HCT116 (cell line): ENCODE results near the gene C7orf33. TPM values are rescaled to one million over a fixed set of nuclear protein-coding genes. Genes with fewer than 3 reads are reported as not detected.

Source experiments
- ATAC-seq: fragments of 200-7000 bp; cut with Tn5 transposase; 2 replicates; pipeline ENCODE4 v1.9.1; 2020; ENCODE audit warnings: mild to moderate bottlenecking, moderate library complexity
- BruUV-seq: library from RNA; stranded (reverse); fragments of 400-500 nt; replicated peaks from 2 replicates; lab custom pipeline; 2021; lab: Mats Ljungman, UMichigan
- CTCF ChIA-PET: fragments of 300-600 bp; sonication (Branson Sonifier 250); formaldehyde crosslinking; loops from one replicate; lab custom pipeline; 2021; ENCODE audit warnings: antibody characterized with exemption; lab: Charles Lee
- POLR2A ChIA-PET: fragments of 300-600, 350-600 bp; sonication (Branson Sonifier 250); formaldehyde crosslinking; loops from one replicate; lab custom pipeline; 2021; ENCODE audit warnings: antibody characterized with exemption; lab: Charles Lee
- RAD21 ChIA-PET, 2 experiments: fragments of 300-600 bp; sonication (Branson Sonifier 250); formaldehyde crosslinking; loops; one replicate each; lab custom pipeline; 2023; ENCODE audit warnings: low total read pairs in 2 of 2; ENCODE audit not compliant: uncharacterized antibody in 2 of 2, unreplicated experiment in 2 of 2, low non-redundant PET in 1 of 2; lab: Charles Lee
- DNase-seq: peaks from one replicate; pipeline ENCODE4 v3.0.0-alpha.2; 2010; ENCODE audit warnings: low read depth, low spot score
- H2AFZ ChIP-seq: fragments of 200-600 bp; shearing (Covaris generic), sonication (generic); 2 replicates; pipeline ENCODE4 v1.6.1; 2017; ENCODE audit warnings: low read depth, mixed run types, mixed read lengths, antibody characterized with exemption, low read length; ENCODE audit not compliant: poor library complexity, severe bottlenecking
- H3K27ac ChIP-seq: 2 replicates; pipeline ENCODE4 v1.5.1; 2012; ENCODE audit warnings: low read depth, low read length
- H3K27me3 ChIP-seq: fragments of 200-600 bp; sonication (generic); 2 replicates; pipeline ENCODE4 v1.6.1; 2016; ENCODE audit warnings: mixed run types, low read length, mixed read lengths; ENCODE audit not compliant: insufficient read depth
- H3K36me3 ChIP-seq, 2 experiments: fragments of 200-500 bp in 1 of 2; fragments of 200-600 bp in 1 of 2; sonication (Bioruptor generic) in 1 of 2; sonication (generic) in 1 of 2; 2 replicates each; pipeline versions ENCODE4 v1.5.1 to v1.6.1; 2014 to 2016; ENCODE audit warnings: low read length in 2 of 2, inconsistent platforms in 1 of 2, mixed read lengths in 1 of 2, mixed run types in 1 of 2; ENCODE audit not compliant: insufficient read depth in 2 of 2, control insufficient read depth in 1 of 2
- H3K4me1 ChIP-seq, 2 experiments: fragments of 200-600 bp in 1 of 2; sonication (generic) in 1 of 2; 2 replicates each; pipeline versions ENCODE4 v1.5.1 to v1.6.1; 2012 to 2017; ENCODE audit warnings: low read length in 2 of 2, inconsistent platforms in 1 of 2, mild to moderate bottlenecking in 1 of 2, mixed read lengths in 1 of 2, mixed run types in 1 of 2, moderate library complexity in 1 of 2; ENCODE audit not compliant: insufficient read depth in 2 of 2, control insufficient read depth in 1 of 2
- H3K4me2 ChIP-seq: fragments of 200-600 bp; sonication (generic); 2 replicates; pipeline ENCODE4 v1.6.1; 2017; ENCODE audit warnings: mixed run types, low read length, mixed read lengths
- H3K4me3 ChIP-seq, 2 experiments: fragments of 200-600 bp in 1 of 2; sonication (generic) in 1 of 2; replicated peaks in 1 of 2; 2 replicates each; pipeline ENCODE4 v1.5.1; 2011 to 2016; ENCODE audit warnings: low read length in 2 of 2, control low read depth in 1 of 2, low read depth in 1 of 2, mild to moderate bottlenecking in 1 of 2, mixed read lengths in 1 of 2, mixed run types in 1 of 2
- H3K79me2 ChIP-seq: fragments of 200-600 bp; sonication (generic); 2 replicates; pipeline ENCODE4 v1.6.1; 2017; ENCODE audit warnings: mild to moderate bottlenecking, mixed run types, low read length, moderate library complexity, mixed read lengths; ENCODE audit not compliant: insufficient read depth
- H3K9ac ChIP-seq: fragments of 200-600 bp; sonication (generic); 2 replicates; pipeline ENCODE4 v1.6.1; 2016; ENCODE audit warnings: low read length, mixed read lengths
- H3K9me2 ChIP-seq: fragments of 200-600 bp; sonication (generic), shearing (Covaris generic); 2 replicates; pipeline ENCODE4 v1.6.1; 2017; ENCODE audit warnings: mixed run types, mild to moderate bottlenecking, moderate library complexity; ENCODE audit not compliant: insufficient read depth
- H3K9me3 ChIP-seq, 2 experiments: fragments of 200-500 bp in 1 of 2; fragments of 200-600 bp in 1 of 2; sonication (Bioruptor generic) in 1 of 2; sonication (generic) in 1 of 2; 2 replicates each; pipeline ENCODE4 v1.6.1; 2014 to 2017; ENCODE audit warnings: low read length in 2 of 2, mixed read lengths in 2 of 2, inconsistent platforms in 1 of 2, low read depth in 1 of 2, mild to moderate bottlenecking in 1 of 2, mixed run types in 1 of 2, moderate library complexity in 1 of 2; ENCODE audit not compliant: control insufficient read depth in 1 of 2, insufficient read depth in 1 of 2
- H4K20me1 ChIP-seq: fragments of 200-600 bp; sonication (generic), shearing (Covaris generic); 2 replicates; pipeline ENCODE4 v1.6.1; 2017; ENCODE audit warnings: mixed run types, mild to moderate bottlenecking, moderate library complexity; ENCODE audit not compliant: insufficient read depth
- CEBPB ChIP-seq: IDR thresholded peaks from 2 replicates; pipeline ENCODE4 v1.6.1; 2012; ENCODE audit warnings: low read depth
- FOSL1 ChIP-seq: IDR thresholded peaks from 2 replicates; pipeline ENCODE4 v1.6.1; 2012; ENCODE audit warnings: low read depth
- POLR2A ChIP-seq: IDR thresholded peaks from 2 replicates; pipeline ENCODE4 v1.7.0; 2011; ENCODE audit warnings: borderline replicate concordance; ENCODE audit not compliant: insufficient read depth, insufficient read length; ENCODE audit errors: extremely low read depth
- RAD21 ChIP-seq: IDR thresholded peaks from 2 replicates; pipeline ENCODE4 v1.6.1; 2012; ENCODE audit warnings: low read depth, mild to moderate bottlenecking
- SIN3A ChIP-seq: IDR thresholded peaks from 2 replicates; pipeline ENCODE4 v1.6.1; 2012; ENCODE audit warnings: low read depth
- SP1 ChIP-seq: IDR thresholded peaks from 2 replicates; pipeline ENCODE4 v1.6.1; 2012; ENCODE audit warnings: low read depth
- YY1 ChIP-seq: IDR thresholded peaks from 2 replicates; pipeline ENCODE4 v1.6.1; 2011; ENCODE audit warnings: low read length, low read depth, moderate library complexity, mild to moderate bottlenecking; ENCODE audit not compliant: insufficient replicate concordance; ENCODE audit errors: extremely low read depth
- ZFX ChIP-seq: fragments of 450-650 bp; IDR thresholded peaks from 2 replicates; pipeline ENCODE4 v1.6.1; 2017
- intact Hi-C: fragments of 100-400 bp; cut with micrococcal nuclease; formaldehyde crosslinking; loops from 2 replicates; pipeline ENCODE4 v1.10.0; 2022
- total RNA-seq: library from RNA; stranded (reverse); gene quantifications from one replicate; pipeline ENCODE4 v1.2.1, GENCODE V29; 2021; ENCODE audit not compliant: unreplicated experiment
- TF ChIP-seq, protein P1 (sequence below): IDR thresholded peaks from 2 replicates; pipeline ENCODE4 v1.6.1; 2012
- TF ChIP-seq, protein P2 (sequence below): IDR thresholded peaks from 2 replicates; pipeline ENCODE4 v1.6.1; 2011; ENCODE audit warnings: mild to moderate bottlenecking, low read length, moderate library complexity; ENCODE audit not compliant: insufficient replicate concordance; ENCODE audit errors: extremely low read depth
- TF ChIP-seq, protein P3 (sequence below): IDR thresholded peaks from 2 replicates; pipeline ENCODE4 v1.6.1; 2012; ENCODE audit warnings: low read depth

The C7orf33 gene
- total RNA-seq, 1 experiment from 2014 or later, result not detected

GRCh38 chr7:148624735-148625134, 34.2 kb downstream of the C7orf33 start:
- Histone ChIP-seq H3K27ac (no peak overlapping the region), H4K20me1 (no peaks in the 10 kb centered on the region), H3K36me3 (no peaks in the 10 kb centered on the region), H3K4me3 (no peak overlapping the region), H3K4me2 (no peak overlapping the region), H3K9me3 (no peaks in the 10 kb centered on the region), H3K27me3 (no peaks in the 10 kb centered on the region), H3K79me2 (no peaks in the 10 kb centered on the region), H3K9me2 (no peaks in the 10 kb centered on the region), H3K9ac (no peak overlapping the region), H2AFZ (no peak overlapping the region), H3K4me1 (peaks cover 0 to 13% of the 10 kb centered on the region in 2 experiments; a peak in 2 of 4 replicates)
- ATAC-seq, result no peak
- no peak for TF ChIP-seq FOSL1
- TF ChIP-seq SP1, result no peak
- TF ChIP-seq POLR2A, result no peak
- no peak for TF ChIP-seq ZFX
- TF ChIP-seq, protein P1, sequence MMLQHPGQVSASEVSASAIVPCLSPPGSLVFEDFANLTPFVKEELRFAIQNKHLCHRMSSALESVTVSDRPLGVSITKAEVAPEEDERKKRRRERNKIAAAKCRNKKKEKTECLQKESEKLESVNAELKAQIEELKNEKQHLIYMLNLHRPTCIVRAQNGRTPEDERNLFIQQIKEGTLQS, result no peak
- TF ChIP-seq CEBPB, result no peak
- TF ChIP-seq RAD21, result no peak
- TF ChIP-seq, protein P2, sequence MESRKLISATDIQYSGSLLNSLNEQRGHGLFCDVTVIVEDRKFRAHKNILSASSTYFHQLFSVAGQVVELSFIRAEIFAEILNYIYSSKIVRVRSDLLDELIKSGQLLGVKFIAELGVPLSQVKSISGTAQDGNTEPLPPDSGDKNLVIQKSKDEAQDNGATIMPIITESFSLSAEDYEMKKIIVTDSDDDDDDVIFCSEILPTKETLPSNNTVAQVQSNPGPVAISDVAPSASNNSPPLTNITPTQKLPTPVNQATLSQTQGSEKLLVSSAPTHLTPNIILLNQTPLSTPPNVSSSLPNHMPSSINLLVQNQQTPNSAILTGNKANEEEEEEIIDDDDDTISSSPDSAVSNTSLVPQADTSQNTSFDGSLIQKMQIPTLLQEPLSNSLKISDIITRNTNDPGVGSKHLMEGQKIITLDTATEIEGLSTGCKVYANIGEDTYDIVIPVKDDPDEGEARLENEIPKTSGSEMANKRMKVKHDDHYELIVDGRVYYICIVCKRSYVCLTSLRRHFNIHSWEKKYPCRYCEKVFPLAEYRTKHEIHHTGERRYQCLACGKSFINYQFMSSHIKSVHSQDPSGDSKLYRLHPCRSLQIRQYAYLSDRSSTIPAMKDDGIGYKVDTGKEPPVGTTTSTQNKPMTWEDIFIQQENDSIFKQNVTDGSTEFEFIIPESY, result no peak
- TF ChIP-seq, protein P3, sequence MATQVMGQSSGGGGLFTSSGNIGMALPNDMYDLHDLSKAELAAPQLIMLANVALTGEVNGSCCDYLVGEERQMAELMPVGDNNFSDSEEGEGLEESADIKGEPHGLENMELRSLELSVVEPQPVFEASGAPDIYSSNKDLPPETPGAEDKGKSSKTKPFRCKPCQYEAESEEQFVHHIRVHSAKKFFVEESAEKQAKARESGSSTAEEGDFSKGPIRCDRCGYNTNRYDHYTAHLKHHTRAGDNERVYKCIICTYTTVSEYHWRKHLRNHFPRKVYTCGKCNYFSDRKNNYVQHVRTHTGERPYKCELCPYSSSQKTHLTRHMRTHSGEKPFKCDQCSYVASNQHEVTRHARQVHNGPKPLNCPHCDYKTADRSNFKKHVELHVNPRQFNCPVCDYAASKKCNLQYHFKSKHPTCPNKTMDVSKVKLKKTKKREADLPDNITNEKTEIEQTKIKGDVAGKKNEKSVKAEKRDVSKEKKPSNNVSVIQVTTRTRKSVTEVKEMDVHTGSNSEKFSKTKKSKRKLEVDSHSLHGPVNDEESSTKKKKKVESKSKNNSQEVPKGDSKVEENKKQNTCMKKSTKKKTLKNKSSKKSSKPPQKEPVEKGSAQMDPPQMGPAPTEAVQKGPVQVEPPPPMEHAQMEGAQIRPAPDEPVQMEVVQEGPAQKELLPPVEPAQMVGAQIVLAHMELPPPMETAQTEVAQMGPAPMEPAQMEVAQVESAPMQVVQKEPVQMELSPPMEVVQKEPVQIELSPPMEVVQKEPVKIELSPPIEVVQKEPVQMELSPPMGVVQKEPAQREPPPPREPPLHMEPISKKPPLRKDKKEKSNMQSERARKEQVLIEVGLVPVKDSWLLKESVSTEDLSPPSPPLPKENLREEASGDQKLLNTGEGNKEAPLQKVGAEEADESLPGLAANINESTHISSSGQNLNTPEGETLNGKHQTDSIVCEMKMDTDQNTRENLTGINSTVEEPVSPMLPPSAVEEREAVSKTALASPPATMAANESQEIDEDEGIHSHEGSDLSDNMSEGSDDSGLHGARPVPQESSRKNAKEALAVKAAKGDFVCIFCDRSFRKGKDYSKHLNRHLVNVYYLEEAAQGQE, result no peak
- no peak for TF ChIP-seq YY1
- TF ChIP-seq SIN3A, result no peak
- BruUV-seq, result no TSS peak
- RAD21 ChIA-PET, result no interaction called here
- POLR2A ChIA-PET, result no interaction called here
- CTCF ChIA-PET, result interaction anchor here (1.2 kb wide), 1 partner anchor 13 kb away, joined by 3 read pairs; no protein-coding TSS in a partner anchor
- no peak for DNase-seq
- intact Hi-C loops, result no loop called here
